A549 (cell line): ENCODE results near the gene SH3RF3.

Experiments used
- EP300 ChIP-seq, 2 experiments: fragments of >200 bp; sonication (Bioruptor Twin); formaldehyde crosslinking; IDR thresholded peaks; 2 replicates in 1 of 2; 3 replicates in 1 of 2; pipeline ENCODE4 v1.6.1; 2016 to 2017
- ESRRA ChIP-seq: fragments of 150-350 bp; IDR thresholded peaks from 2 replicates; pipeline ENCODE4 v1.6.1; 2014; ENCODE audit warnings: mild to moderate bottlenecking, low read length, borderline replicate concordance
- GATA3 ChIP-seq: IDR thresholded peaks from 2 replicates; pipeline ENCODE4 v1.6.1; 2012; ENCODE audit warnings: borderline replicate concordance
- PHF8 ChIP-seq: fragments of 200-600 bp; sonication (generic); IDR thresholded peaks from 2 replicates; pipeline ENCODE4 v1.6.1; 2016; ENCODE audit warnings: low read depth, mild to moderate bottlenecking, antibody characterized with exemption, moderate library complexity, borderline replicate concordance
- POLR2A ChIP-seq: IDR thresholded peaks from 2 replicates; pipeline ENCODE4 v1.6.1; 2012; ENCODE audit warnings: mild to moderate bottlenecking, low read length
- RFX5 ChIP-seq: fragments of 450-650 bp; IDR thresholded peaks from 2 replicates; pipeline ENCODE4 v1.7.1; 2014; ENCODE audit warnings: antibody characterized with exemption, mild to moderate bottlenecking, moderate library complexity
- RNF2 ChIP-seq: fragments of 200-600 bp; sonication (generic); IDR thresholded peaks from 2 replicates; pipeline ENCODE4 v1.6.1; 2016; ENCODE audit warnings: low read depth, mild to moderate bottlenecking, antibody characterized with exemption, moderate library complexity, borderline replicate concordance
- SMC3 ChIP-seq: fragments of >200 bp; sonication (Bioruptor Twin); formaldehyde crosslinking; IDR thresholded peaks from 3 replicates; pipeline ENCODE4 v1.6.1; 2018; ENCODE audit warnings: inconsistent platforms
- ZFP36 ChIP-seq: fragments of 450-650 bp; IDR thresholded peaks from 2 replicates; pipeline ENCODE4 v1.6.1; 2014; ENCODE audit warnings: borderline replicate concordance; ENCODE audit not compliant: partially characterized antibody
- TF ChIP-seq, protein P1 (sequence below): fragments of >200 bp; sonication (Bioruptor Twin); formaldehyde crosslinking; IDR thresholded peaks from 3 replicates; pipeline ENCODE4 v1.5.1; 2016
- TF ChIP-seq, protein P2 (sequence below): fragments of 200-600 bp; sonication (generic); IDR thresholded peaks from 2 replicates; pipeline ENCODE4 v1.6.1; 2016; ENCODE audit warnings: antibody characterized with exemption, mild to moderate bottlenecking, moderate library complexity
- TF ChIP-seq, protein P3 (sequence below): fragments of 450-650 bp; IDR thresholded peaks from 2 replicates; pipeline ENCODE4 v1.6.1; 2014; ENCODE audit warnings: antibody characterized with exemption

DNA sequence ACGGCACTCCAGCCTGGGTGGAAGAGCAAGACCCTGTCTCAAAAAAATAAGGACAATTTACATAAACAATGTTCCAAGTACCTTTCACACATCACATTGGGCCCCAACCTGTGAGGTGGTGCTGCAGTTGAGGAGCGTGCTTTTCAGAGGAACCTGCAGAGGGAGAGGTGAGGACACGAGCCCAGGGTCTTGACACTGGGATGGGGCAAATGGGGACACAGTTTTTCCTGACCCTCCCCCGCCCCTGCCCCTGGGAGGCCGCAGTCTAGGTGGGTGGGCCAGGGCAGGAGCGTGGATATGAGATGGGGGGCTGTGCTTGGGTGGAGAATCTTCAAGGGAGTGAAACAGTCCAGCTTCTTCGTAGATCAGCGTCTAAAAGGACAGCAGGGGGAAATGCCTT lies 371.9 kb downstream of the SH3RF3 start:
- TF ChIP-seq, protein P1, sequence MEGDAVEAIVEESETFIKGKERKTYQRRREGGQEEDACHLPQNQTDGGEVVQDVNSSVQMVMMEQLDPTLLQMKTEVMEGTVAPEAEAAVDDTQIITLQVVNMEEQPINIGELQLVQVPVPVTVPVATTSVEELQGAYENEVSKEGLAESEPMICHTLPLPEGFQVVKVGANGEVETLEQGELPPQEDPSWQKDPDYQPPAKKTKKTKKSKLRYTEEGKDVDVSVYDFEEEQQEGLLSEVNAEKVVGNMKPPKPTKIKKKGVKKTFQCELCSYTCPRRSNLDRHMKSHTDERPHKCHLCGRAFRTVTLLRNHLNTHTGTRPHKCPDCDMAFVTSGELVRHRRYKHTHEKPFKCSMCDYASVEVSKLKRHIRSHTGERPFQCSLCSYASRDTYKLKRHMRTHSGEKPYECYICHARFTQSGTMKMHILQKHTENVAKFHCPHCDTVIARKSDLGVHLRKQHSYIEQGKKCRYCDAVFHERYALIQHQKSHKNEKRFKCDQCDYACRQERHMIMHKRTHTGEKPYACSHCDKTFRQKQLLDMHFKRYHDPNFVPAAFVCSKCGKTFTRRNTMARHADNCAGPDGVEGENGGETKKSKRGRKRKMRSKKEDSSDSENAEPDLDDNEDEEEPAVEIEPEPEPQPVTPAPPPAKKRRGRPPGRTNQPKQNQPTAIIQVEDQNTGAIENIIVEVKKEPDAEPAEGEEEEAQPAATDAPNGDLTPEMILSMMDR: no peak
- no peak for TF ChIP-seq ZFP36
- TF ChIP-seq SMC3: no peak
- TF ChIP-seq ESRRA: no peak
- TF ChIP-seq, protein P2, sequence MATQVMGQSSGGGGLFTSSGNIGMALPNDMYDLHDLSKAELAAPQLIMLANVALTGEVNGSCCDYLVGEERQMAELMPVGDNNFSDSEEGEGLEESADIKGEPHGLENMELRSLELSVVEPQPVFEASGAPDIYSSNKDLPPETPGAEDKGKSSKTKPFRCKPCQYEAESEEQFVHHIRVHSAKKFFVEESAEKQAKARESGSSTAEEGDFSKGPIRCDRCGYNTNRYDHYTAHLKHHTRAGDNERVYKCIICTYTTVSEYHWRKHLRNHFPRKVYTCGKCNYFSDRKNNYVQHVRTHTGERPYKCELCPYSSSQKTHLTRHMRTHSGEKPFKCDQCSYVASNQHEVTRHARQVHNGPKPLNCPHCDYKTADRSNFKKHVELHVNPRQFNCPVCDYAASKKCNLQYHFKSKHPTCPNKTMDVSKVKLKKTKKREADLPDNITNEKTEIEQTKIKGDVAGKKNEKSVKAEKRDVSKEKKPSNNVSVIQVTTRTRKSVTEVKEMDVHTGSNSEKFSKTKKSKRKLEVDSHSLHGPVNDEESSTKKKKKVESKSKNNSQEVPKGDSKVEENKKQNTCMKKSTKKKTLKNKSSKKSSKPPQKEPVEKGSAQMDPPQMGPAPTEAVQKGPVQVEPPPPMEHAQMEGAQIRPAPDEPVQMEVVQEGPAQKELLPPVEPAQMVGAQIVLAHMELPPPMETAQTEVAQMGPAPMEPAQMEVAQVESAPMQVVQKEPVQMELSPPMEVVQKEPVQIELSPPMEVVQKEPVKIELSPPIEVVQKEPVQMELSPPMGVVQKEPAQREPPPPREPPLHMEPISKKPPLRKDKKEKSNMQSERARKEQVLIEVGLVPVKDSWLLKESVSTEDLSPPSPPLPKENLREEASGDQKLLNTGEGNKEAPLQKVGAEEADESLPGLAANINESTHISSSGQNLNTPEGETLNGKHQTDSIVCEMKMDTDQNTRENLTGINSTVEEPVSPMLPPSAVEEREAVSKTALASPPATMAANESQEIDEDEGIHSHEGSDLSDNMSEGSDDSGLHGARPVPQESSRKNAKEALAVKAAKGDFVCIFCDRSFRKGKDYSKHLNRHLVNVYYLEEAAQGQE: no peak
- TF ChIP-seq POLR2A: no peak
- TF ChIP-seq RNF2: no peak
- TF ChIP-seq RFX5: no peak
- TF ChIP-seq, protein P3, sequence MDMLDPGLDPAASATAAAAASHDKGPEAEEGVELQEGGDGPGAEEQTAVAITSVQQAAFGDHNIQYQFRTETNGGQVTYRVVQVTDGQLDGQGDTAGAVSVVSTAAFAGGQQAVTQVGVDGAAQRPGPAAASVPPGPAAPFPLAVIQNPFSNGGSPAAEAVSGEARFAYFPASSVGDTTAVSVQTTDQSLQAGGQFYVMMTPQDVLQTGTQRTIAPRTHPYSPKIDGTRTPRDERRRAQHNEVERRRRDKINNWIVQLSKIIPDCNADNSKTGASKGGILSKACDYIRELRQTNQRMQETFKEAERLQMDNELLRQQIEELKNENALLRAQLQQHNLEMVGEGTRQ: no peak
- no peak for TF ChIP-seq EP300 (IDR thresholded peaks at IDR 0.05)
- no peak for TF ChIP-seq PHF8
- no peak for TF ChIP-seq GATA3
